ENCODE results near the gene FAM131C.

DNA sequence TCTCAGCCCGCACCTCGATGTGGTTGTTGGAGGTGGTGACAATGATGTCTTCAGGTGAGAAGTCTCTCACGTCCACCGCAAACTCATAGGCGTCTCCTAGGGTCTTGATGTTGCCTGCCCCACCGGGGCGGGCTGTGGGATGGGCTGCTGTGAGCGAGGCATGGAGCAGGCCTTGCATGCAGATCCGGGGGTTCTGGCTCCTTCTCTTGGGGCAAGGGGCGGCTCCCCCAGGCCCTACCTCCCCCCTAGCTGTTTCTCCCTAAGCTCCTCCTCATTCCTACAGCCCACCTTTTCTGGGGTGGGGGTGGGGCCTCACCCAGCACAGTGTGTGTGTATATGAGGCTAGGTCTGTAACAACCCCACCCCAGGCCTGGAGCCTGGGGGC is 56.4 kb downstream of the FAM131C start:
- TF ChIP-seq, protein P1, sequence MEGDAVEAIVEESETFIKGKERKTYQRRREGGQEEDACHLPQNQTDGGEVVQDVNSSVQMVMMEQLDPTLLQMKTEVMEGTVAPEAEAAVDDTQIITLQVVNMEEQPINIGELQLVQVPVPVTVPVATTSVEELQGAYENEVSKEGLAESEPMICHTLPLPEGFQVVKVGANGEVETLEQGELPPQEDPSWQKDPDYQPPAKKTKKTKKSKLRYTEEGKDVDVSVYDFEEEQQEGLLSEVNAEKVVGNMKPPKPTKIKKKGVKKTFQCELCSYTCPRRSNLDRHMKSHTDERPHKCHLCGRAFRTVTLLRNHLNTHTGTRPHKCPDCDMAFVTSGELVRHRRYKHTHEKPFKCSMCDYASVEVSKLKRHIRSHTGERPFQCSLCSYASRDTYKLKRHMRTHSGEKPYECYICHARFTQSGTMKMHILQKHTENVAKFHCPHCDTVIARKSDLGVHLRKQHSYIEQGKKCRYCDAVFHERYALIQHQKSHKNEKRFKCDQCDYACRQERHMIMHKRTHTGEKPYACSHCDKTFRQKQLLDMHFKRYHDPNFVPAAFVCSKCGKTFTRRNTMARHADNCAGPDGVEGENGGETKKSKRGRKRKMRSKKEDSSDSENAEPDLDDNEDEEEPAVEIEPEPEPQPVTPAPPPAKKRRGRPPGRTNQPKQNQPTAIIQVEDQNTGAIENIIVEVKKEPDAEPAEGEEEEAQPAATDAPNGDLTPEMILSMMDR (IDR thresholded peaks at IDR 0.05) = no peak
- no peak for TF ChIP-seq POLR2A (IDR thresholded peaks at IDR 0.05)
